HL-60 (cell line): ENCODE data around the gene DGKH.

ENCODE experiments used
- DNase-seq, 2 experiments: peaks; one replicate each; pipeline ENCODE4 v3.0.0-alpha.2; 2010 to 2020; ENCODE audit warnings: low read depth in 1 of 2, low spot score in 1 of 2
- H3K27ac ChIP-seq: fragments of 250-450 bp; sonication (Bioruptor Pico); replicated peaks from 2 replicates; pipeline ENCODE4 v1.5.1; 2020; ENCODE audit warnings: mild to moderate bottlenecking, moderate library complexity
- H3K27me3 ChIP-seq: fragments of 250-450 bp; sonication (Bioruptor Pico); 2 replicates; pipeline ENCODE4 v1.5.1; 2021; ENCODE audit warnings: mild to moderate bottlenecking, moderate library complexity; ENCODE audit not compliant: insufficient read depth, poor library complexity, severe bottlenecking
- H3K4me3 ChIP-seq: replicated peaks from 2 replicates; pipeline ENCODE4 v1.5.1; 2011; ENCODE audit warnings: mild to moderate bottlenecking, control low read depth, low read length; ENCODE audit not compliant: insufficient read depth
- GABPA ChIP-seq: IDR thresholded peaks from 2 replicates; pipeline ENCODE4 v1.6.1; 2012; ENCODE audit warnings: low read depth
- POLR2AphosphoS5 ChIP-seq: IDR thresholded peaks from 2 replicates; pipeline ENCODE4 v1.6.1; 2012; ENCODE audit warnings: low read depth
- SPI1 ChIP-seq: IDR thresholded peaks from 2 replicates; pipeline ENCODE4 v1.6.1; 2012; ENCODE audit warnings: low read depth, mild to moderate bottlenecking, borderline replicate concordance
- TF ChIP-seq, protein P1 (sequence below): IDR thresholded peaks from one replicate; pipeline ENCODE4 v1.5.1; 2011; ENCODE audit warnings: low read length, control low read depth, inconsistent platforms; ENCODE audit not compliant: insufficient read depth
- TF ChIP-seq, protein P2 (sequence below): IDR thresholded peaks from 2 replicates; pipeline ENCODE4 v1.6.1; 2012; ENCODE audit warnings: low read depth; ENCODE audit not compliant: insufficient replicate concordance

DGKH gene

DNA sequence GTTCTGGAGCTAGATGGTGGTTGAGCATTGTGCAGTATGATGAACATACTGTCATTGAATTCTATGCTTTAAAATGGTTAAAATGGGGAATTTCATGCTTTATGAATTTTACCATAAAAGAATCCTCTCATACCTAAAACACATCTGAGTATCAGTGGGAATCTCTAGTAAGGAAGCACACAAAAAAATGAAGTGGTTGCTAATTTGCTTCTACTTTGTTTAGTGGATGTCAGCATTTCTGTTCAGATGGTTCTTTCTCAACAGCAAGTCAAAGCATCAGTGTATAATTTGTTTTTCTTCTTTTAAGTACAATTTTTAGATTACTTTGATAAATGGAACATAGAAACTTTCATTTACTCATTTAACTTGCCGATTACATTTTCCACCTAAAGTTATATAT, 171.4 kb downstream of the DGKH start:
- no peaks in the 10 kb centered on the region for H3K27me3 ChIP-seq
- TF ChIP-seq SPI1, result no peak
- TF ChIP-seq, protein P1, sequence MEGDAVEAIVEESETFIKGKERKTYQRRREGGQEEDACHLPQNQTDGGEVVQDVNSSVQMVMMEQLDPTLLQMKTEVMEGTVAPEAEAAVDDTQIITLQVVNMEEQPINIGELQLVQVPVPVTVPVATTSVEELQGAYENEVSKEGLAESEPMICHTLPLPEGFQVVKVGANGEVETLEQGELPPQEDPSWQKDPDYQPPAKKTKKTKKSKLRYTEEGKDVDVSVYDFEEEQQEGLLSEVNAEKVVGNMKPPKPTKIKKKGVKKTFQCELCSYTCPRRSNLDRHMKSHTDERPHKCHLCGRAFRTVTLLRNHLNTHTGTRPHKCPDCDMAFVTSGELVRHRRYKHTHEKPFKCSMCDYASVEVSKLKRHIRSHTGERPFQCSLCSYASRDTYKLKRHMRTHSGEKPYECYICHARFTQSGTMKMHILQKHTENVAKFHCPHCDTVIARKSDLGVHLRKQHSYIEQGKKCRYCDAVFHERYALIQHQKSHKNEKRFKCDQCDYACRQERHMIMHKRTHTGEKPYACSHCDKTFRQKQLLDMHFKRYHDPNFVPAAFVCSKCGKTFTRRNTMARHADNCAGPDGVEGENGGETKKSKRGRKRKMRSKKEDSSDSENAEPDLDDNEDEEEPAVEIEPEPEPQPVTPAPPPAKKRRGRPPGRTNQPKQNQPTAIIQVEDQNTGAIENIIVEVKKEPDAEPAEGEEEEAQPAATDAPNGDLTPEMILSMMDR, result no peak
- no peak for TF ChIP-seq GABPA
- TF ChIP-seq, protein P2, sequence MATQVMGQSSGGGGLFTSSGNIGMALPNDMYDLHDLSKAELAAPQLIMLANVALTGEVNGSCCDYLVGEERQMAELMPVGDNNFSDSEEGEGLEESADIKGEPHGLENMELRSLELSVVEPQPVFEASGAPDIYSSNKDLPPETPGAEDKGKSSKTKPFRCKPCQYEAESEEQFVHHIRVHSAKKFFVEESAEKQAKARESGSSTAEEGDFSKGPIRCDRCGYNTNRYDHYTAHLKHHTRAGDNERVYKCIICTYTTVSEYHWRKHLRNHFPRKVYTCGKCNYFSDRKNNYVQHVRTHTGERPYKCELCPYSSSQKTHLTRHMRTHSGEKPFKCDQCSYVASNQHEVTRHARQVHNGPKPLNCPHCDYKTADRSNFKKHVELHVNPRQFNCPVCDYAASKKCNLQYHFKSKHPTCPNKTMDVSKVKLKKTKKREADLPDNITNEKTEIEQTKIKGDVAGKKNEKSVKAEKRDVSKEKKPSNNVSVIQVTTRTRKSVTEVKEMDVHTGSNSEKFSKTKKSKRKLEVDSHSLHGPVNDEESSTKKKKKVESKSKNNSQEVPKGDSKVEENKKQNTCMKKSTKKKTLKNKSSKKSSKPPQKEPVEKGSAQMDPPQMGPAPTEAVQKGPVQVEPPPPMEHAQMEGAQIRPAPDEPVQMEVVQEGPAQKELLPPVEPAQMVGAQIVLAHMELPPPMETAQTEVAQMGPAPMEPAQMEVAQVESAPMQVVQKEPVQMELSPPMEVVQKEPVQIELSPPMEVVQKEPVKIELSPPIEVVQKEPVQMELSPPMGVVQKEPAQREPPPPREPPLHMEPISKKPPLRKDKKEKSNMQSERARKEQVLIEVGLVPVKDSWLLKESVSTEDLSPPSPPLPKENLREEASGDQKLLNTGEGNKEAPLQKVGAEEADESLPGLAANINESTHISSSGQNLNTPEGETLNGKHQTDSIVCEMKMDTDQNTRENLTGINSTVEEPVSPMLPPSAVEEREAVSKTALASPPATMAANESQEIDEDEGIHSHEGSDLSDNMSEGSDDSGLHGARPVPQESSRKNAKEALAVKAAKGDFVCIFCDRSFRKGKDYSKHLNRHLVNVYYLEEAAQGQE, result no peak
- no peak for TF ChIP-seq POLR2AphosphoS5
- no peak for DNase-seq
- no peak overlapping the region for H3K4me3 ChIP-seq
- no peak overlapping the region for H3K27ac ChIP-seq

DNA sequence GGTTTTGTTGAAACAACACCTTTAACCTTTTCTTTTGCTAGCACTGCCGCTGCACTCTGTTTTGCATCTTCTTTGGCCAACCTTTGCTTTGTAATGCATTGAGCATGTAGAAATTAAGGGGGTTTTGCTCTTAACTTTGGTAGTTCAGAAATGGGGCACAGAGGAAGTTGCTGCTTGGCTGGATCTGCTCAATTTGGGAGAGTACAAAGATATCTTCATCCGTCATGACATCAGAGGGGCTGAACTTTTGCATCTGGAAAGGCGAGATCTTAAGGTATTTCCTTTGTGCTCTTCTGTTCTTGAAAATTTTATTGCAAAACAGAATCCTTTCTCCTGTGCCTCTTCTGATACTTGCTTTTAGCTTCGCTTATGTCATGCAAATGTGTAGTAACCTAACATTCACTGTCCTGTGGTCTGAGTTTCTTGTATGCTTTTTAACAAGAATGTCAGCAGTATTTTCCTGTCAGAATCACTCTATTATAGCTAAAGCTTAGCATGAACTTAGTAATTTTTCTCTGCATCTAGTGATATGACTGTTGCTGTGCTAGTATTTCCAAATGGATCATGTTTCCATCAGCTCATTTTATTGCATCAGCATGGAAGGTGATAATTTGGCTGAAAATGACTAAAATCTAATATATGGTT, 172.8 kb downstream of the DGKH start:
- no peak for DNase-seq
- no peak overlapping the region for H3K4me3 ChIP-seq
- TF ChIP-seq, protein P2, result no peak
- no peak for TF ChIP-seq POLR2AphosphoS5
- no peak for TF ChIP-seq GABPA
- TF ChIP-seq, protein P1, result no peak
- no peak for TF ChIP-seq SPI1
- no peaks in the 10 kb centered on the region for H3K27me3 ChIP-seq
- no peak overlapping the region for H3K27ac ChIP-seq

DNA sequence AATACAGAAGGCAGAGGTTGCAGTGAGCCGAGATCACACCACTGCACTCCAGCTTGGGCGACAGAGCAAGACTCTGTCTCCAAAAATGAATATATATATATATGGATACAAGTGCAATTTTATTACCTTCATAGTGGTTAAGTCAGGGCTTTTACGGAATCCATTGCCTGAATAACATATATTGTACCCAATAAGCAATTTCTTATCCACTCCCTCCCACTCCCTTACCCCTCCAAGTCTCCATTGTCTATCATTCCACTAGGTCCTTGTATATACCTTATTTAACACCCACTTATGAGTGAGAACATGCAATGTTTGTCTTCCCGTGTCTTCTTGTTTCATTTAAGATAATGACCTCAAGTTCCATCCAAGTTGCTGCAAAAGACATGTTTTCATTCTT, 175.2 kb downstream of the DGKH start:
- TF ChIP-seq POLR2AphosphoS5 (no peak), GABPA (no peak), SPI1 (no peak)
- TF ChIP-seq, protein P2, result no peak
- TF ChIP-seq, protein P1, result no peak
- Histone ChIP-seq H3K27ac (no peak overlapping the region), H3K4me3 (no peak overlapping the region), H3K27me3 (no peaks in the 10 kb centered on the region)
- DNase-seq, result no peak
